CD4-positive, alpha-beta T cell treated with Interleukin-17A for 1 hour (primary cell): ENCODE data around the gene PREP.
"Not testable (repeated sequence)": the region's sequence is repeated elsewhere in the genome, so short reads cannot be mapped to it uniquely, and the experiment has no call there.

Experiments used
- DNase-seq: peaks from one replicate; pipeline ENCODE4 v3.0.0-alpha.2; 2020

PREP gene

DNA sequence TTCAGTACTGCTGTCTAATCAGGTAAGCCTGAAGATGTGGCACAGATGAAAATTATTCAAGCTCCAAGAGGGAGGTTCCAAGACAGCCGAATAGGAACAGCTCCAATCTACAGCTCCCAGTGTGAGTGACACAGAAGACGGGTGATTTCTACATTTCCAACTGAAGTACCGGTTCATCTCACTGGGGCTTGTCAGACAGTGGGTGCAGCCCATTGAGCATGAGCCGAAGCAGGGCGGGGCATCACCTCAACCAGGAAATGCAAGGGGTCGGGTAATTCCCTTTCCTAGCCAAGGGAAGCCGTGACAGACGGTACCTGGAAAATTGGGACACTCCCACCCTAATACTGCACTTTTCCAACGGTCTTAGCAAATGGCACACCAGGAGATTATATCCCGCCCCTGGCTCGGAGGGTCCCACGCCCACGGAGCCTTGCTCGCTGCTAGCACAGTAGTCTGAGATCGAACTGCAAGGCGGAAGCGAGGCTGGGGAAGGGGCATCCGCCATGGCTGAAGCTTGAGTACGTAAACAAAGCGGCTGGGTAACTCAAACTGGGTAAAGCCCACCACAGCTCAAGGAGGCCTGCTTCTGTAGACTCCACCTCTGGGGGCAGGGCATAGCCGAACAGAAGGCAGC lies 64.4 kb downstream of the PREP start:
- not testable (repeated sequence) for DNase-seq

DNA sequence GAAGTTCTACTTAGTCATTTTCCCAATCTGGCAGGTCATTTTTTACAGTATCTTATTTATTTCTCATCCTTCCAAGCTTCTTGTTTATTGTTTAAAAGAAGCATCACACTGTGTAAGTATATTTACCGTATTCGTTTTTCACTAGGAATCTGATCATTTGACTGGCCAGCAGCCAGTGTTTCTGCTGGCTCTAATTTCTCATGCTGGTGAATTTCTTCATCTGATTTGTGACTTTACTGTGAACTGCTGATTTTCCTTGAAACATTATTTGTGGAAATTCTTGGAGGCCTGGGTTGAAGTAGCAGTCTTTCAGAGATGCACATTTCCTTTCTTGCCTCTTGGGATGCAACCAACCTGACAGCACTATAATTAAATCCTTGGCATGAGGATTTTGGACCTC lies 65.9 kb downstream of the PREP start:
- DNase-seq = no peak

DNA sequence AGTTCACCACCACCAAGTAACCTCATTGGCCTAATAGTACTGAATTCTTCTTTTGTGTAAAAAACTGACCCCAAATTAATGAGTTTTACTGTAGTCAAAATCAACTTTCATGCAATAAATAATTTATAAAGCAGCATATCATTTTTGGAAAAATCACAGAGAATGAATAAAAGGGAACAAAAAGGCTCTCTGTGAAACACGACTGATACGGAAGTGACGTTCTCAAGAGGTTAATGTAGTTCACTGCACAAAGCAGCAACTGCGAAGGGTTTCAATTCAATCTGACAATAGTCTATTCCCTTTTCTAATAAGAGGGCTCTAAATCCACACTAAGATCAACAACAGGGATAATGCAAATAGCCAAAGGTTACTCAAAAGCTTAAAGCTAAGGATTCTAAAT lies 70.3 kb downstream of the PREP start:
- no peak for DNase-seq

DNA sequence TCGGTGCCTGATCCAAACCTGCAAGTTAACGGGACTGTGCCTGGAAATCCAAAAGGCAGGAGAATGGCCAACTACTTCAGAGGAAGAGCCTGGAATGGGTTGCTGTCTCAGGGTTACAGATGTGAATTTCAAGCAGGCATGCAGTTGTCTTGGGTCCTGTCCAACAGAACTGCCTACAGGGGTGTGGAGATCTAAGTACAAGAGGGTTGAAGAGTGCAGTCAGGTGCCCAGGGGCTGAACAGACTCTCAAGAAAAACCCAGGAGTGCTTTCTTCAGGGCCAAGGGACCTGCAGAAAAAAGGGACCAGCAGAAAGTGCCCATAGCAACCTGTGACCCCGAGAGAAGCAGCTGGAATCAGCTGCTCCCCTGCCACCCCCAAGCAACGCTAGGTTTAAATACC lies 71.0 kb downstream of the PREP start:
- DNase-seq = no peak

DNA sequence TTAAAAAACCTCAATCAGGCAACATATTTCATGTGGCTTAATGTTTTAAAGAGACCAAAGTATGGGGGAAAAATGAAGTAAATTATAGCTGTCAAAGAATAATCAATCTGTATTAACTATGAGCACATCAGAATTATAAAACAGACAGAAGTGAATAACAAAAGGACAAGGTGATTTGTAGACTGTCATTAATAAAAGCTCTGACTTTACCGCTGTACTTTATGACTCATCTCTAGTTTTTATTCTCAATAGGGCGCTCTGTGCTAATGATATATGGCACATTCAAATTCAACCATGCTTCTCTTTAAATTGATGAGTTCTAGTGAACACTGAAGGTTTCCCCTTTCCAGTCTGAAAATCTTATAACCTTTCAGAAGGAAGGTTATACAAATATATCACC lies 72.0 kb downstream of the PREP start:
- no peak for DNase-seq

DNA sequence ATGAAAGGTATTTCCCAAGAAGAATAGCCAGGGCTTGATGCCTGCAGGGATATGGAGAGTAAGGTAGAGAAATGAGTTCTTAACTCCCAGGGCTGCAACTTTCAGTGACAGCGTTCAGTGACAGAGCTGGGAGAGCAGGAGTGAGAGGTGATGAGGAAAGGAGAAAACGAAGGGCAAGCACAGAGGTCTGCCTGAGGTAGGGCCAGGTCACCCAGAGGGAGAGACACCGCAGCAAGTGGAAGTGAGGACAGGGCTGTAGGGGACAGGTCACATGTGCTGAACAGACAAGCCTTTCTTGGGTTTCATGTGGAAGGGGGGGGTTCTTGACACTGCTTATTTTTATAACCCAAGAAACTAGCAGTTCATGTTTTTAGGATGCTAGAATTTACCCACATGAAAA lies 72.5 kb downstream of the PREP start:
- no peak for DNase-seq

DNA sequence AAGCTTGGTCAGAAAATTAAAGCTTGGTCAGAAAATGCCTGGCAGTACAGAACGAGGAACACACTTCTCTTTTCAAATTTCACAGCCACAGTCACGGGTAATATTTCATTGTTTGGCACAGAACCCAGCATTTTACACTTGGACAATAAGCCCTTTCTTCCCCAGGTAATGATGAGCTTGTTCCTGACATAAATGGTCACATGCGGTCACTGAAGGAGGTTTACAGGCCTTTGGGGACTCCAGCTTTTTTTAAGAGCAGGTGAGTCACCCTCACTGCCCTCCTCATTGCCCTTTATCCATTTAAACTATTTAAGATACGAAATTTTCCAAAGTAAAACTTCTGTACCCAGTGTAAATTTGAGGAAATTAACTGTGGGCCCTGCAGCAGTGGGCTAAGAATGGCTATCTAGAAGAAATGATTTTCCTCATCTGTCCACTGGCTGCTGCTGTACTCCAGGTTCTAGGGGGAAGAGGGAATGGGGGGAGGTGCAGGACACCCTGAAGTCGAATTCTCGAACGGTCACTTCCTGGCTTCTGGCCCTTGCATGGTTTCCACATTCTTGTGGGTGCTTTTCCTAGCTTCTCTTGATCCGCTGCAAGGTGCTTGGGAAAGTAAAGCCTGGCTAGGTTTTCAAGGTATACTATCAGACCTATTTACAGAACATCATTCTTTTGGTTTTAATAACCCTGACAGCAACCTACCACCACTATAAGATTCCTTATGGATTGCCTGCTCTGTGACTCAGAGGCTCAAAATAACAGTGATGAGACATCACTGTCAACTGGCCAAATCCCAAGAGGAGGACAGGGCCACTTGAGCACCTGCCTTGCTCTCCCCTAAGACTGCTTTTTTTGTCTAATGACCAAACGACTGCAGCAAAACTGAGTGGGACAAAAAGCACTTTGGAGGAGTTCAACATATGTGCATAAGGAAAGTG lies 75.8 kb downstream of the PREP start:
- no peak for DNase-seq

DNA sequence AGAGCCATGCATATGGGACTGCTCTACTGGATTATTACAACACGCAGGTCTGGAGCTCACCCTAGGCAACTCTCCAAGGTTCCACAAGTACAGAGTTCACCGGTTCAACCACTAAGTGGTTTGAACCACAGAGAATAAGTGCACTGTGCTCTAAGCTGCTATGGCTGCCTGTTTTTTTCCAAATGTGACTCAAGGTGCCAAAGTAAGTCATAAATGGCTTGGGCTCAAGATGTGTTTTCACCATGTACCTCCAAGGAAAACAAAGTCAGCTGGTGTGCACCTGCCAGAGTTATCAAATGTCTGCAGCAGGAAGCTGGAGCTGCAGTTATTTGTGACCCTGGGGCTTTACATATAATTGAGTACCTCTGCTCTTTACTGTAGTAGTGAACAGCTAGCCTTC lies 76.7 kb downstream of the PREP start:
- DNase-seq = no peak

DNA sequence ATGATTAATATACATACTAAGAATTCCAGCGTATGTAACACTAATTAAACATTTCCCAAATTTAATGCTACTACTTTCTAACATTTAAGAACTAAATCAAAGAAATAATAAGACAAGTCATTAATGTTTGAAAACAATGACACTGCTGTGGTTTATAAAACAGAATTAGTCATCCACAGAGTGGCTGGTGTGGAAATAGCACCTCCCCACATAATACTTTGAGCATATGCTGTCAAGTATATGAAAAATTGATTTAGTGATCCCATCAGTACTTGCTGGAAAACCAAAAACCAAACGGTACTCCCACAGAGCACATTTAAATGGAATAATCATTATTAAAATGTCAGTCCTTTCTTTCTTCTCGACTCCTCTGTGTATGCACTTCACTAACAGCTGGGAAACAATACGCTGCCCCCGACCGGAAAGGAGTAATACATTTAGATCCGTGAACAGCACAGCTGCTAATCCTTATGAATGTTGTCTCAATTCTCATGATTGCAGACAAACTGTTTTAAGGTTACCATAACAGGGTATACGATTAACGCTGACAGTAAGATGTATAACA lies 78.4 kb downstream of the PREP start:
- no peak for DNase-seq

DNA sequence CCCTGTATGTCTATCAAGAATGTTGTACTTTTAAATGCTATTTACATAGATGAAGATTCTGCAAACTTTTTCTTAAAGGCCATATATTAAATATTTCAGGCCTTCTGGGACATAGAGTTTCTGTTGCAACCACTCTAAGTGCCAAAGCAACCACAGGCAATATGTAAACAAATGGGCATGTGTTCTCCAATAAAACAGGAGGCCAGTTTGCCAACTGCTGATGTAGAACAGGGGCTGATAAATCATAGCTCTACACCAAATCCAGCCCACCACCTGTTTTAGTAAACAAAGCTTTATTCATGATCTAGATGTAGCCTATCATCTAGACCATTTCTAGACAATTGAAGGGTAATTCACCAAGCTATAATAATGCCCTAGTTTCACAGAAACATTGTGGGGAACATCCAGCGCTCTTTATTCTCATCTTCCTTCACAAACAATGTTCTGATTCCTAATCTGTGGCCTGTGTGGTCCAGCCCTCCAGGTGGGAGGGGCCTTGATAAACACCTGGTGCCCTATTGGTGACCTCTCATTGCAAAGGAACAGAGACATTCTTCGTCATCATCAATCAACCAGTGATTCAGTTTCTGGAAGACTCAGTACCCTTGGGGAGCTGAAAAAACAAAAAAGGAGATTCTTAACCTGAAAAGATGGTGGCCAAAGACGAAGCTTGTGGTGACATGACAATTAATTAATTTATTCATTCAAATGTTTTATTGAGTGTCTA lies 80.2 kb downstream of the PREP start:
- DNase-seq = no peak

DNA sequence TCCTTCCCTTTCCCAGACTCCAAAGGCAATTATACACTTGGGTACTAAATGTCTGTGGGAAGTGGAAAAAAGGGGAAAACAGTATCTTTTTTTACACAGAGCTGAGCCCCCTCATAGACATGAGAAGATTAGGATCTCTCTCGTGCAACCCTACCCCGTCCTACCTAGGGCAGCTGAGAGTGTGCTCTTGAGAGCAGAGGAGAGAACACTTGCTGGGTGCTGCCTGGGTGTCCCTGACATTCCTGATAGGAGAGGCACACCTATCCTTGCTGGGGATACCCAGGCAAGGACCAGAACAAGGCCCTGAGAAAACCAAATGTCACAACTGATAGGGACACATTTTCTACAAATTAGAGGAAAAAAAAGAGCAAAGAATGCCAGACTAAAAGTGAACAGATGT lies 81.2 kb downstream of the PREP start:
- DNase-seq = no peak

DNA sequence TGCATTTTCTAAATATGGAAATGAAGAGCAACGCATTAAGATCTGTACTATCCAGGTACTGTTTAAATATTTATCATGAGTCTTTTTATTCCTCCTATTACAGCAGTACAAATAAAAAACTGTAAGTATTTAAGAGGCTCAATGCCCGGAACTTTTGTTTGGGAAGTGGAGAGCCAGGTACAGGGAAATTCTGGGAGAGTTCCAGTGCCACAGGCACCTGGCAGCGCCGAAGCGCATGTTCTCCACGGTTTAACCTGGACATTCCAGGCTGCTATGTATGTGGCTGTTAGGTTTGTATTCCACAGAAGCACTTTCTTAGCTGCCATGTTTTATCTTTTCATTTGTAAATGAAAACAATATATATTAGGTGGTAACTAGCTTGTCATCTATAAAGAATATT lies 81.7 kb downstream of the PREP start:
- no peak for DNase-seq

DNA sequence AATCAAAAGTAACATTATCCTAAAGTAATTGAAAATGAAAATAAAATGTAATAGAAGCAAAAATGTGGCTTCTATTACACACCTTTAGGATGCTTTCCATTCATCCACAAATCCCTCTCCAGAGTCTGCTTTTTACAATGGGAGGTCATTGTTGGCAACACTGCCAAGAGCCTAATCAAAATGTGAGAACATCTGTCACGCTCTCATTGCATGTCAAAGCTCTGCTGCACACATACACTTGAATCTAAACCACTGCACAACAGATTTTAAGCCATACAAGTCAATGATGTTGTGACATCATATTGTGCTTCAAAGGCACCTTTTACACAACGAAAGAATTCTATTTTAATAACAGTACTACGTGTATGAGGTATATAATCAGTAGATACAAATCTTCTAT lies 82.1 kb downstream of the PREP start:
- no peak for DNase-seq

DNA sequence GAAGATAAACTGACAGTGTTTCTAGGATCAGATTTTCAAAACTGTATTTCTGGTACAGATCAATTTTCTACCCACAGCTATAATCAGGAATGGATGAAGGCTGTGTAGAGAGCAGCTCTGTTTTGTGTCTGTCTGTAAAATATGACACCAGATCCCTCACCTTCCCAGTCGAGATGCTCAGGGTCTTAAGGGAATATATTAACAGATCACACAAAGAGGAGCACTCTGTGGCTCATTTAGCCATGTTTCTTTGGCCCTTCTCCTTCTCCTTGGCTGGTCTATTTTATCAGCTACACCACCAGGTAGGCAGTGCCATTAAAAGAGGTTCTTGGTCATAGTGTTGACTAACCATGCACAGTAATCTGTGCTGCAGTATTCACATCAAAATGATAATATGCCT lies 82.6 kb downstream of the PREP start:
- no peak for DNase-seq

DNA sequence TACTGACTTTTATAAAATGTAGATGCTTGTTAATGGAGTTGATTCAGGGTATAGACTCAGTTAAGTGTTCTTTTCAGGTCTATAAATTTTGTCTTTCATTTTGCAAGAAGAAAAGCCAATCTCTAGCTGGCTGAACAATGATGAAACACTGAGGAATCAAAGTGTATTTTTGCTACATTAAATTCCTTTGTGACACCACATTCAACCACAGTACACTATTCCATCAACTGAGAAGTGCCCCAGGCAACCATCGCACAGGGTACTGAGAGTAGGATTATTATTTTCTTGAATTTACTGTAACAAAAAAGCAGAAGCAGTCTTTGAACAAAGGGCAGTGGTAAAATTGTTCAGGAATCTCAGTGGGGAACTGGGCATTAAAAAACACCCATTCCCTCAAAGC lies 83.6 kb downstream of the PREP start:
- DNase-seq = no peak

DNA sequence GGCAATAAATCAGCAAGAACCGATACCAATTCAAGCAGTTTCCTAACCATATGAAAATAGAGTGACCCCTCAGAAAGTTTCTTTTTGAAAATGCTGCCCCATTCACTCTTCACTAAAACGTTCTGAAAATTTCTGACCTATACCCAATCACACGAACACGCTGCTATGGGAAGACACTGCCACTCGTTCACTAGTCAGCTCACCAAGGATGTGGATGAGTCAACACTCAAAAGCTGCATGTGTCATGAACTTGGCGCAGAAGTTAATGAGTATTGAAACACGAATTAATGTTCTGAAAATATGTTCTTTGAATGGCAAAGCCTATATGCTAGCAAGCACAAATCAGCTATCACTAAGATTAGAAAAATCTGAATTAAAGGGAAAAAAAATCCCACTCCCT lies 84.2 kb downstream of the PREP start:
- DNase-seq = no peak

DNA sequence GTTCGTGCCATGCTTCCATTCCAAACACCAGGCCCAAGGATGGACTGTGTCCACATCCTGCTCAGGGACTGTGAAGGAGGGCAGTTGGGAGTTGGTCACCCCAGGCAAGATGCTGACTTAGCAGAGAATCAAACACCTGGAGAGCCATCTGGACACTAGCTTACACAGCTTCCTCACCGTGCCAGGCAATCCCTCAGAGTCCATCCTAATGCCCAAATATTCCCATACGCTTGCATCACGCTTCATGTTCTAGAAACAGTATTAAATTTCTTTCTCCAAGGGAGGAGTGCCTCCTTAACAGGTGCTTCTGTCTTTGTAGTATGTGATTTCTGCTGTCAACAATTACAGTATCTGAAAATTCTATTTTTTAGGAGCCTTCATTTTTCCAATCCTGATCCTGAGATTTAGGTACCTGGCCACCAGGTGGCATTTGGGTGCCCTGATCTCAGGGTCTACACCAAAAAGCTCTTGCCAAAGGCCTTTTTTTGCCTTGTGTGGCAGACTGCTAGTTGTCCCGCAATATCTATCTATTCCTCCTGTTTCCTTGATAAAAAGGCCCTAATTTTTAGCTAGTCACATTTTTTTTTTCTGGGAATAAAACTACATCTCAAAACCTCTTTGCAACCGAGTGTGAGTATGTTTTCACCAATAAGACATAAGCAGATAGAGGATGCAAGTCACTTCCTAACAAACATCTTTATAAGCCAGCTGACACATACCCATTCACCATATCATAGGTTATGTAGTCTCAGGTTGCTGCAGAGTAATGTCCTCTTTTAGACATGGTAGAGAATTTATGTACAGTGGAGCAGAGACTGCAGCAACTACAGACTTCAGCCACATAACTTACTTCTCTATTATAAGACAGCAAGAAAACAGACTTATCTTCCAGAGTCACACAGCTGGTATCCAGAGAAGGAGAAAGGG lies 85.0 kb downstream of the PREP start:
- peak; percentile 7 for DNase-seq

DNA sequence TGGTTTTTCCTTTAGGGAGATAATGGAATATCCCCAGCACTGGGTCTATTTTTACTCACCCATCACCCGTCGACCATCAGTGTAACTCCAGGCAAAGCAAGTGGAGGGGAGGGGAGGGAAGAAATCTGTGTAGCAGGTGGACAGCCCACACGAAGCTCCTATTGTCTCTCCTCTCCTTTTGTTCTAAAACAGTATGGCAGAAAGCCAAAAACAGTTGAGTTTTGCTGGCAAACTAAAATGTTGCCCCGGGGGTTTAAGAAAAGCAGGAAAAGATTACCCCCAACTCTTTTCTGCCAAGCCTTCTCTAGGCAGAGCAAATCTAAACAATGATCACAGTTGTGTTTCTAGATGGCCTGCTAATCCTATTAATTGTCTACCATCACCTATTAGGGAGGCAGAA lies 89.7 kb downstream of the PREP start:
- DNase-seq = no peak

DNA sequence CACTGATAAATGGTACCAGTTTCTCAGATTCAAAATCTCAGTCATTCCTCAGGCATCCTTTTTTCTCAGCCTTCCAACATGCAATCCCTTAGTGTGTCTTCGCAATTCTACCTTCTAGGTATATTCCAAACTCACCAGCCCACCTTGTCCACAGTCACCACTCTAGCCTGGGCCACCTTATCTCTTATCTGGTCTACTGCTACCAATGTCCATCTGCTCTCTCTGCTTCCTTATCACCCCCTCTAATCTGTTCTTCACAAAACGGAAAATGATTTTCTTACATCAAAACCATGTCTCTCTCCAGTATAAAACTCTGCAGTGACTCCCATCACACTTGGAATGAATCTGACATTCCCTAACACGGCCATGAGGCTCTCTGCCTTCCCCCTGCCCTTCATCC lies 91.9 kb downstream of the PREP start:
- DNase-seq = no peak

DNA sequence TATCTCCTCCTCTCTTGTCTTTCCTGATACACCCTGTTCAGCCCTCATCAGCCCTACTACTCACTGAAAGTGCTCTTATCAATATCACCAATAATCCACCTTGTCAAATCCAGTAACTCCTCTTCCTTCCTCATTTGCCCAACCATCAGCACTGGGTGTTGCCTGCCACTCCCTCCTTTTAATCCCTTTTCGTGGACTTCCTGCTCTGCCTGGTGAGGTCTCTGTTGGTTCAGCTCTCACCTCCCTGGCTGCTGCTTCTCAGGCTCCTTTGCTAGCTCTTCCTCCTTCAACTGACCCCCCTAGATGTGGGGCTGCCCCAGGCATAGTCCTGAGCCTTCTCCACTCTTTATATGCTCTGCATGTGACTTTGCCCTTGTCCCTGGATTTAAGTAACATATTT lies 92.5 kb downstream of the PREP start:
- DNase-seq = no peak

DNA sequence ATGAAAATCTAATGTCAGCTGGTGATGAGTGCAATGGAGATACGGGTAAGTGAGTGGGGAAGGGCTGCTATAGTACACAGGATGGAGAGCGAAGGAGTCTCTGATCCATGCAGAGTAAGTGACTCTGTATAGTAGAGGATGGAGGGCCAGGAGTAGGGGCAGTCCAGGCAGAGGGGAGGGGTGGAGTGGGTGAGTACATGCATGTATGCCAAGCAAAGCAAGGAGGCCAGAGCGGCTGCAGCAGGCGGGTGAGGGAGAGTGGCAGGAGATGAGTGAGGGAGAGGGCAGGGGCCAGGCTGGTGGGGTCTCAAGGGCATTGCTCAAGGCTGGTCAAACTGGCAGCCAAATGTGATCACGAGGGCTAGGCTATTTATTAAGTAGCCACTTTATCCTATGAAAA lies 94.0 kb downstream of the PREP start:
- no peak for DNase-seq

DNA sequence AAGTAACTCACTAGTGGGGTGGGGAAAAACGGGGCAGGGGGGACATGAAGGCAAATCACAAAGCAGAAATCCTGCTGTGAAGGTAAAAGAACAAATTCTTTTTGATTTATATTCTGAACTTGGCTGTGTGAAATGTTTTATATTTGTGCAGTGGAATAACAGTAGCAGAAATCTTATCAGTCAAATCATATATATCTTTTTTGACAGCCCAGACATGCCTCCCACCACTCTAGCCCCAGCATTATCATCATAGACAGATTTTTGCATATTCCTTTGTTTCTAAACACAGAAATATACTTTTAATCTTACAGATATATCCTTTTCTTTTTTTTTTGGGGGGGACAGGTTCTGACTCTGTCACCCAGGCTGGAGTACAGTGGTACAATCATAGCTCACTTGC lies 97.4 kb downstream of the PREP start:
- DNase-seq = no peak

DNA sequence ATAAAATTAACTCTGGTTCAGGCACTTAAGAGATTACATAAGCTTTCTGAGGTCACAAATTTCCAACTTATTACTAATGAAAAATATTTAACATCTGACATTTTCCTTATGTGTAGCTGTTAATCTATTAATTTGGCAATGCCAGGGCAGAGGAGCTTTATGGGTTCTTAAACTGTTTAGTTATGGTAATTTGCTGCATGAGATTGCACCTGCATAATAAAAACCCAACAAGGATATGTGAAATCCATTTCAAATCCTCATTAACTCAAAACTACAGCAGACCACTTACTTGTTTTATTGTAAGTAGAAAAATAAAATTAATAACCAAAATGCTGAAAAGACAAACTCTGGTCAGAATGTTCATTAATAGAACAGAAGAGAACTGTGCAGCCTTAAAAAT lies 98.1 kb downstream of the PREP start:
- DNase-seq = no peak
